Psoas muscle (tissue), 8 donors: ENCODE data around the gene KCNJ5. TPM values are rescaled to one million over a fixed set of nuclear protein-coding genes. Genes with fewer than 3 reads are reported as not detected.

Source experiments
- ATAC-seq, 4 donors: fragments of 200-7000 bp; cut with Tn5 transposase; one replicate each; pipeline ENCODE4 v1.9.1; 2020; ENCODE audit warnings: moderate library complexity in 3 of 4, mild to moderate bottlenecking in 2 of 4
- DNase-seq, 2 donors: peaks; one replicate each; pipeline ENCODE4 v3.0.0-alpha.2; 2020
- H3K27ac ChIP-seq: fragments of 200-600 bp; one replicate; pipeline ENCODE4 v1.8.0; 2022
- H3K27me3 ChIP-seq, 3 donors: fragments of 200-600 bp in 1 of 3; one replicate each; pipeline versions ENCODE4 v1.6.1 to v1.8.0; 2013 to 2022; ENCODE audit warnings: low read length in 2 of 3, mild to moderate bottlenecking in 2 of 3, moderate library complexity in 1 of 3; ENCODE audit not compliant: insufficient read depth in 3 of 3
- H3K36me3 ChIP-seq, 2 donors: fragments of 200-600 bp in 1 of 2; one replicate each; pipeline versions ENCODE4 v1.6.1 to v1.8.0; 2013 to 2022; ENCODE audit warnings: low read depth in 1 of 2, mild to moderate bottlenecking in 1 of 2, moderate library complexity in 1 of 2; ENCODE audit not compliant: insufficient read depth in 1 of 2
- H3K4me1 ChIP-seq: fragments of 200-600 bp; one replicate; pipeline ENCODE4 v1.8.0; 2022
- H3K4me3 ChIP-seq: fragments of 200-600 bp; one replicate; pipeline ENCODE4 v1.8.0; 2022; ENCODE audit warnings: mild to moderate bottlenecking
- H3K9me3 ChIP-seq: fragments of 200-600 bp; one replicate; pipeline ENCODE4 v1.8.0; 2022
- CTCF ChIP-seq: fragments of 200-600 bp; IDR thresholded peaks from one replicate; pipeline ENCODE4 v1.8.0; 2022; ENCODE audit warnings: antibody characterized with exemption
- WGBS, 3 donors: extraction: QIAGEN DNeasy Blood & Tissue Kit; methylation state at CpG; one replicate each; pipeline versions ENCODE4 v1.1.6 to v1.1.7; 2013; 5-methylcytosine and 5-hydroxymethylcytosine counted together
- intact Hi-C, 2 donors: fragments of 100-400 bp; cut with DNase I; formaldehyde crosslinking; loops; one replicate each; pipeline versions ENCODE4 v1.11.0 to v1.14.2; 2022
- polyA plus RNA-seq, 3 donors: library from polyadenylated mRNA; stranded (reverse); fragments of 200-250 nt; gene quantifications; one replicate each; pipeline ENCODE4 v1.2.3, GENCODE V29; 2013
- total RNA-seq, 4 donors: library from RNA; stranded (reverse); fragmentation: NEBNext Ultra II Directional in 2 of 4; extraction: Animal tissue kit (Norgen Biotek cat#: 25700) in 2 of 4; gene quantifications; one replicate each; pipeline versions ENCODE4 v1.2.1 to v1.2.4, GENCODE V29; 2021 to 2023
- donor health status: healthy with polysubstance abuse.
- donor health status: DM: no; HTN: no; CAD: no; lungs with moderate emphysema.
- donor health status: Bipolar disorder and iron deficiency.
- donor health status: healthy.
- donor health status: DM: yes; HTN: yes; CAD: no.
- donor health status: DM: no; HTN: no; CAD: no.
- donor health status: DM: no; HTN: no; CAD: no.
- donor health status: DM: yes; HTN: yes; CAD: no.

The KCNJ5 gene
- total and polyA plus RNA-seq, 7 donors = 0.01 to 0.46 (median 0.24) TPM

GRCh38 chr11:128934351-128934750, 43.2 kb downstream of the KCNJ5 start:
- no peak for ATAC-seq
- no peak for DNase-seq
- Histone ChIP-seq H3K27ac (no peak overlapping the region), H3K4me1 (no peaks in the 10 kb centered on the region), H3K9me3 (no peaks in the 10 kb centered on the region), H3K36me3 (no peaks in the 10 kb centered on the region), H3K4me3 (no peak overlapping the region), H3K27me3 (peaks cover 0 to 6% (median 0%) of the 10 kb centered on the region in 3 donors)
- intact Hi-C loops = no loop called here
- WGBS, 3 donors = 90 to 91% (median 91%) methylated on average over 7 of the region's 7 CpGs
- no peak for TF ChIP-seq CTCF

DNA sequence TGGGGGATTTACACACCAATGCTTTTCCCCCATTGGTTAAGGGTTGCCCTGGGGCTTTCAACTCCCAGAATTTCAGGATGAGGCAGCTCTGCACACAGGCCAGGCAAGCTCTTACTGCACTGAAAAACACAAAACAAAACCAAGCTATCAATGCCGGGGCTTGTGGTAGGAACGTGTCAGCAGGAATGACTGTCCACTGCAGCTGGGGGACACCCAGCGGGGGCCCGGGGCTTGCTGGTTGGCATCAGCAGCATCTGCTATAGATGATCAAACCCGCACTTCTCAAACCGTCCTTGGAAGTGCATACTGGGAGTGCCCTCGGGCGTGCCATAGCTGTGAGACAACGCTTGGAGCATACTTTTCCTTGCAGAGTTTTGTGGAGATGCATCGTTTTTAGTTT, 43.8 kb downstream of the KCNJ5 start:
- Histone ChIP-seq H3K4me3 (no peak overlapping the region), H3K36me3 (no peaks in the 10 kb centered on the region), H3K27me3 (peaks cover 0 to 8% (median 1%) of the 10 kb centered on the region in 3 donors), H3K4me1 (no peaks in the 10 kb centered on the region), H3K27ac (no peak overlapping the region), H3K9me3 (no peaks in the 10 kb centered on the region)
- 89 to 94% (median 93%) methylated on average over 10 of the region's 10 CpGs for WGBS, 3 donors
- intact Hi-C loops = no loop called here
- no peak for TF ChIP-seq CTCF
- DNase-seq (no peak), ATAC-seq (no peak)

- TF ChIP-seq CTCF = no peak
- Histone ChIP-seq H3K4me1 (no peaks in the 10 kb centered on the region), H3K9me3 (no peaks in the 10 kb centered on the region), H3K36me3 (no peaks in the 10 kb centered on the region), H3K4me3 (no peak overlapping the region), H3K27me3 (peaks cover 0 to 24% (median 1%) of the 10 kb centered on the region in 3 donors), H3K27ac (no peak overlapping the region)
- no peak for ATAC-seq
- no peak for DNase-seq
- intact Hi-C loops = no loop called here
- 82 to 84% (median 82%) methylated on average over 16 of the region's 16 CpGs for WGBS, 3 donors
Observed at GRCh38 chr11:128936606-128937251, 45.6 kb downstream of the KCNJ5 start.

DNA sequence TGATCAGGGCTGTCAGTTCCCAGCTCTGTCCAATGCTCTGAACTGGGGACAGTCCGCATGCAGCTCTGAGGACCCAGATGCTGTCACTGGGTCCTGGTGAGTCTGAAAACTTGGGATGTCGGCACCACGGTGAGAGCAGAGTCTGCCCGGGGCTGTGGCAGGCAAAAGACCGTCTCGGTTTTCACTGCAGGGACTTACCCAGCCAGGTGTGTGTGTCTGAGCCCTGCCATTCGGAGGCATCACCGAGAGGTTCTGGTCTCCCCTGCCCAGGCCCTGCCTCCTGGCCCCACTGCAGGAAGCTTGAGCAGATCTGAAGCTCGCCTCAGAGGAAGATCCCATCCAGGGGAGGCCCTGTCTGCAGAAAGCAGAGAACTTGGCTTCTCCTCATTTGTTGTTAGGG, 46.3 kb downstream of the KCNJ5 start:
- no peak for DNase-seq
- no peak for TF ChIP-seq CTCF
- no peak overlapping the region for H3K27ac ChIP-seq
- no peaks in the 10 kb centered on the region for H3K4me1 ChIP-seq
- peaks cover 0 to 24% (median 1%) of the 10 kb centered on the region in 3 donors for H3K27me3 ChIP-seq
- ATAC-seq = no peak
- H3K36me3 ChIP-seq = no peaks in the 10 kb centered on the region
- H3K9me3 ChIP-seq = no peaks in the 10 kb centered on the region
- intact Hi-C loops = no loop called here
- 83 to 88% (median 84%) methylated on average over 8 to 9 of the region's 9 CpGs for WGBS, 3 donors
- no peak overlapping the region for H3K4me3 ChIP-seq
